ENCODE measurements around the gene SLC5A1. TPM values are rescaled to one million over a fixed set of nuclear protein-coding genes. Genes with fewer than 3 reads are reported as not detected.
A peak's percentile ranks its signal among the peaks of the same experiment; 100 is the strongest.

SLC5A1 gene
- total and polyA plus RNA-seq, 2 donors (not counting 1 experiment from before 2014, with no cell fraction given) = not detected

GRCh38 chr22:32079130-32080089, 36.3 kb downstream of the SLC5A1 start:
- TF ChIP-seq CTCF (IDR thresholded peaks at IDR 0.05) (no peak), EZH2 (IDR thresholded peaks at IDR 0.05; ENCODE audit: borderline replicate concordance, insufficient read depth, low read depth, low read length, poor library complexity, severe bottlenecking) (no peak)
- no peak overlapping the region for H3K27ac Mint-ChIP-seq
- Histone ChIP-seq H3K27ac (ENCODE audit: low read length in 2 of 2) (no peak overlapping the region), H2AFZ (ENCODE audit: insufficient read depth, low read depth, low read length, poor library complexity, severe bottlenecking) (no peak overlapping the region), H3K9ac (ENCODE audit: low read length) (no peak overlapping the region), H3K27me3 (replicated peaks in 1 of 4; ENCODE audit: control extremely low read depth in 1 of 4, control insufficient read depth in 3 of 4, insufficient read depth in 4 of 4, low read length in 3 of 4) (peaks cover 0 to 2% (median 0%) of the 10 kb centered on the region in 4 experiments), H3K79me2 (ENCODE audit: control insufficient read depth, insufficient read depth, low read length) (no peaks in the 10 kb centered on the region), H3K36me3 (replicated peaks in 1 of 2; ENCODE audit: control extremely low read depth in 1 of 2, control insufficient read depth in 1 of 2, extremely low read depth in 1 of 2, insufficient read depth in 2 of 2, low read length in 1 of 2) (no peaks in the 10 kb centered on the region), H3K4me1 (ENCODE audit: control insufficient read depth in 2 of 2, insufficient read depth in 2 of 2, low read length in 2 of 2) (no peaks in the 10 kb centered on the region), H3K4me2 (replicated peaks; ENCODE audit: low read depth, low read length, poor library complexity, severe bottlenecking) (no peak overlapping the region), H4K20me1 (ENCODE audit: control insufficient read depth, insufficient read depth, low read length, poor library complexity, severe bottlenecking) (no peaks in the 10 kb centered on the region), H3K4me3 (ENCODE audit: control extremely low read depth in 1 of 5, extremely low read depth in 1 of 5, insufficient read depth in 1 of 5, low read depth in 2 of 5, low read length in 4 of 5) (no peak overlapping the region), H3K9me3 (ENCODE audit: control extremely low read depth in 1 of 3, control insufficient read depth in 2 of 3, insufficient read depth in 1 of 3, low read length in 2 of 3) (no peaks in the 10 kb centered on the region)
- no peak overlapping the region for H3K4me3 Mint-ChIP-seq
- H3K9me3 Mint-ChIP-seq (ENCODE audit: insufficient read depth) = no peaks in the 10 kb centered on the region
- intact Hi-C loops (cut with micrococcal nuclease) = no loop called here
- CTCF ChIA-PET = interaction anchor here (3.9 kb wide), 1 partner anchor 102 kb away, joined by 27 read pairs; no protein-coding TSS in a partner anchor
- 100% methylated on average over 1 of the region's 7 CpGs for WGBS (ENCODE audit: insufficient coverage)
- H3K27me3 Mint-ChIP-seq = peaks cover 24% of the 10 kb centered on the region
- DNase-seq = no peak
- no peak for ATAC-seq (ENCODE audit: low read depth)
- POLR2A ChIA-PET = no interaction called here
- H3K4me1 Mint-ChIP-seq = no peaks in the 10 kb centered on the region

- H3K36me3 ChIP-seq (replicated peaks in 1 of 2; ENCODE audit: control extremely low read depth in 1 of 2, control insufficient read depth in 1 of 2, extremely low read depth in 1 of 2, insufficient read depth in 2 of 2, low read length in 1 of 2) = no peaks in the 10 kb centered on the region
- Mint-ChIP-seq H3K4me3 (no peak overlapping the region), H3K27me3 (peaks cover 17% of the 10 kb centered on the region), H3K27ac (no peak overlapping the region), H3K4me1 (no peaks in the 10 kb centered on the region), H3K9me3 (ENCODE audit: insufficient read depth) (no peaks in the 10 kb centered on the region)
- H3K4me2 ChIP-seq (replicated peaks; ENCODE audit: low read depth, low read length, poor library complexity, severe bottlenecking) = no peak overlapping the region
- H3K27ac ChIP-seq (ENCODE audit: low read length in 2 of 2) = no peak overlapping the region
- no CpG with 5 or more reads among the region's 4 CpGs for WGBS (ENCODE audit: insufficient coverage)
- no peaks in the 10 kb centered on the region for H3K79me2 ChIP-seq (ENCODE audit: control insufficient read depth, insufficient read depth, low read length)
- H3K9me3 ChIP-seq (ENCODE audit: control extremely low read depth in 1 of 3, control insufficient read depth in 2 of 3, insufficient read depth in 1 of 3, low read length in 2 of 3) = no peaks in the 10 kb centered on the region
- TF ChIP-seq EZH2 (IDR thresholded peaks at IDR 0.05; ENCODE audit: borderline replicate concordance, insufficient read depth, low read depth, low read length, poor library complexity, severe bottlenecking) = no peak
- peak; percentile 56 for TF ChIP-seq CTCF (IDR thresholded peaks at IDR 0.05)
- intact Hi-C loops (cut with micrococcal nuclease) = loop anchor here (1.0 kb wide), 1 partner anchor 104 kb away; no protein-coding TSS in a partner anchor
- ChIA-PET POLR2A (no interaction called here), CTCF (interaction anchor here (0.9 to 3.9 kb wide), 3 partner anchors 103 to 111 kb away, joined by 3 to 27 read pairs (median 9); no protein-coding TSS in a partner anchor)
- DNase-seq (peak; percentile 45), ATAC-seq (ENCODE audit: low read depth) (peak; percentile 28)
- H2AFZ ChIP-seq (ENCODE audit: insufficient read depth, low read depth, low read length, poor library complexity, severe bottlenecking) = no peak overlapping the region
- H3K4me1 ChIP-seq (ENCODE audit: control insufficient read depth in 2 of 2, insufficient read depth in 2 of 2, low read length in 2 of 2) = no peaks in the 10 kb centered on the region
- H3K4me3 ChIP-seq (ENCODE audit: control extremely low read depth in 1 of 5, extremely low read depth in 1 of 5, insufficient read depth in 1 of 5, low read depth in 2 of 5, low read length in 4 of 5) = no peak overlapping the region
- no peak overlapping the region for H3K9ac ChIP-seq (ENCODE audit: low read length)
- peaks cover 0 to 3% (median 0%) of the 10 kb centered on the region in 4 experiments for H3K27me3 ChIP-seq (replicated peaks in 1 of 4; ENCODE audit: control extremely low read depth in 1 of 4, control insufficient read depth in 3 of 4, insufficient read depth in 4 of 4, low read length in 3 of 4)
- no peaks in the 10 kb centered on the region for H4K20me1 ChIP-seq (ENCODE audit: control insufficient read depth, insufficient read depth, low read length, poor library complexity, severe bottlenecking)
These were observed 37.8 kb downstream of the SLC5A1 start for GRCh38 chr22:32080904-32081303.
